ENCODE measurements around the gene DCXR. TPM values are rescaled to one million over a fixed set of nuclear protein-coding genes. Genes with fewer than 3 reads are reported as not detected.
A peak's percentile ranks its signal among the peaks of the same experiment; 100 is the strongest.

DCXR gene
- total RNA-seq, 2 experiments from 2014 or later: 93.3 to 104 TPM

DNA sequence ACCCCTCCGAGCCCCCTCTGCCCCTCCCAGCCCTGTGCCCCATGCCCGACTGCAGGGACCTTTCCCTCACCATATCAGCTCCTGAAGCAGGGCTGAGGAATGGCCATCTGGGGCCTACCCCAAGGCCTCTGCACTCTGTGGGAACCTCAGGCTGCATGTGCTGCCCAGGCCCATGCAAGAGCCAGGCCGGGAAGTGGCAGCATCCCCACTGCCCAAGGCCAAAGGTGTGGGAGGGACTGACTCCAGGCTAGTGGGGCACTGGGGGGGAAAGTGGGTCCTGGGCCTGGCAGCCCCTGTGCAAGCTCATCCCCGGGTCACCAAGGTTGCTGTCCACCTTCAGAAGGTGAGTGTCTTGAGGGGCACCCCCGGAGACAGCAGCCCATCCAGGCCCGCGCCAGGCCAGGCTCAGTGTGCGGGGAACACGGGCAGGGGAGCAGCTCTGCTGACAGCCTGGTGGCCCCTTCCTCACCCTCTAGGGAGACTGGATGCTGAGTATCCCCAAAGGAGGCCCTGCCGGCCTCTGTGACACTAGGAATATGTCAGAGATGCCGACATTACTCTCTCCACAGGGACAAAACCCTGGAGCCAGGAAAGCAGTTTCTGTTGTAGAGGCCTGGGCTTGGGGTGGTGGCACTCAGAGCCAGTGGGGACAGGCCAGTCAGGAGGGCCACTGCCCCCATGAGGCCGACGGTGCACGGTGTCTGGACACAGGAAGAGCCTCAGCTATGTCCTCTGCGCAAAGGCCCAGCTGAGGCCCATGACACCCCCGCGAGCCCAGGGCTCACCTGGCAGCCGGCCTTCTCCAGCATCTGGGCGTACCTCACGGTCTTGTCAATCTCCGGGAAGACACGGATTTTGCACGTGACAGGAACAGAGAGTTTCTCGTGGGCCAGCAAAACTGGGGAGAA, 24.8 kb upstream of the DCXR start:
- Mint-ChIP-seq H3K4me3 (no peak overlapping the region), H3K27ac (no peak overlapping the region), H3K36me3 (peaks cover 4% of the 10 kb centered on the region), H3K27me3 (no peaks in the 10 kb centered on the region), H3K4me1 (peaks cover 8% of the 10 kb centered on the region), H3K9me3 (no peaks in the 10 kb centered on the region)
- no peak for DNase-seq

DNA sequence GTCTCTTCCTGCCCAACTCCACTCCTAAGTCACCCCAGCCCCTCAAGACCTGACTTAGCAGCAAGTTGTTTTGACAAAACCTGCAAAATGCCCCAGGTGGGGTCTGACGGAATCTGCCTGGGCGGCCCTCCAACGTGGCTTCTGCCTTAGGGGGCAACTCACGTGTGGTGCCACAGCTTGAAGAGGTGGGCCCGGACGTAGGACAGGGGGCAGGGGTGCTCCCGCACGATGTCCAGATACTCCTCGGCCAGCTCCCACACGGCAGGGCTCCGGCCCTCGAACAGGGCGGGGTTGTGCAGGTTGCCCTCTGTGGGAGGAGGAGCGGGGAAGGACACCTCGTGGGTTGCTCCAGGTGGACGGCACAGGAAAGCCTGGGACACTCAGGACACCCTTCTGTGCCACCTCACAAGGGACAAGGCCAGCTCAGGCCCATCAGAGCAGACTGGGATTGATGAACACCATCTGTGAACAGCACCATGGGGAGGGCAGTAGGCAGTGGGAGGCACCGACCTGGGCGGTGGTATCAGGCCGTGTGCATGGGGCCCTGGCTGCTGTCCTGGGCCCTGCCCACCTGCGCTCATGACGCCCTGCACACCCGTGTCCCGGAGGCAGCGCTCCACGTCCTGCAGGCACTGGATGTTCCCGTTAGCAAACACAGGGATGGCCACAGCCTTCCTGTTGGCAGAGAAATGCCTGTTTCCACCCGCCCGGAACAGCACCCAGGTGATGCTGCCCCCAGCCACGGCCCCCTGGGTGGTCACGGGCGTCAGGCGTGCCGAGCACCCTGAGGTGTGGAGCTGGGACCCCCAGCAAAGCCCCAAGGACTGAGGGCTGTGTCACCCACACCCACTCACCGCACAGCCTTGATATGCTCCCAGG, 23.8 kb upstream of the DCXR start:
- Mint-ChIP-seq H3K4me3 (no peak overlapping the region), H3K4me1 (peaks cover 5% of the 10 kb centered on the region), H3K36me3 (peaks cover 4% of the 10 kb centered on the region)

DNA sequence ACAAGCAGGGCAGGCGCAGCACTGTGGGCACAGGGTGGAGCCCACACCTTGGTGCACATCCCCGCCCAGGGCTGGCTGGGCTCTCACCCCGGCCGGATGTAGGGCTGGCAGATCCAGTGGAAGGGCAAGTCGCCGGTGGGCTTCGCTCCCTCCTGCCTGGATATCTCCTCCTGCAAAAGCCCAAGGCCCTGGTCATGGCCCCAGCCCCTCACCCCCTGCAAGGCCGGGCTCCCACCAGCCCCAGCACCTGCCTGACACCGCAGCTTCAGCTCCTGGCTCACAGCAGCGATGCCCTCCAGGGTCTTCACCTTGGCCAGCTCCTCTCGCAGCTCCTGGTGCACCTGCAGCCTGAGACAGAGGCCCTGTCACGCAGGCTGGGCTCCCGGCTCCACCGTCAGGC, 23.1 kb upstream of the DCXR start:
- H3K36me3 Mint-ChIP-seq: peaks cover 3% of the 10 kb centered on the region
- H3K4me1 Mint-ChIP-seq: peaks cover 5% of the 10 kb centered on the region
- DNase-seq: no peak
- H3K27ac Mint-ChIP-seq: no peak overlapping the region
- no peaks in the 10 kb centered on the region for H3K27me3 Mint-ChIP-seq
- H3K9me3 Mint-ChIP-seq: no peaks in the 10 kb centered on the region
- no peak overlapping the region for H3K4me3 Mint-ChIP-seq

More for the DNA sequence above, 23.8 kb upstream of the DCXR start:
- Mint-ChIP-seq H3K27me3 (no peaks in the 10 kb centered on the region), H3K9me3 (no peaks in the 10 kb centered on the region), H3K27ac (no peak overlapping the region)
- no peak for DNase-seq

DNA sequence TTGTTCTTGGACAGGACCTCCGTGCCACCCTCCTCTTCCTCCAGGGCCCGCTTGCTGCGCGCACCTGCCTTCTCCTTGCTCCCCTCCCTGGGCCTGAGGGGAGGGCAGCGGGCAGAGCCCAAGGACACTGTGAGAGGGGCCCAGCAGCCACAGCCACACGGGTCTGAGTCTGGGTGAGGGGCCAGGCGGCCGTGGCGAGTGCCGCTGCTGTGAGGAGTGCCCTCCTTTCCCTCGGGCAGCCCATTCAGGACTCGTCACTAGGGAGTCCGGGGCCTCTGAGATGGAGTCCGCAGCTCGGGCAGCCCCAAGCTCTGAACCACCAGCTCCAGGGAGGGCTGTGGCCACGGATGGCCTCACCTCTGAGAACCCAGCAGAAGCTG, 22.5 kb upstream of the DCXR start:
- peaks cover 3% of the 10 kb centered on the region for H3K36me3 Mint-ChIP-seq
- H3K4me1 Mint-ChIP-seq: peaks cover 6% of the 10 kb centered on the region
- H3K4me3 Mint-ChIP-seq: no peak overlapping the region
- H3K27me3 Mint-ChIP-seq: no peaks in the 10 kb centered on the region
- H3K9me3 Mint-ChIP-seq: no peaks in the 10 kb centered on the region
- DNase-seq: no peak
- no peak overlapping the region for H3K27ac Mint-ChIP-seq

DNA sequence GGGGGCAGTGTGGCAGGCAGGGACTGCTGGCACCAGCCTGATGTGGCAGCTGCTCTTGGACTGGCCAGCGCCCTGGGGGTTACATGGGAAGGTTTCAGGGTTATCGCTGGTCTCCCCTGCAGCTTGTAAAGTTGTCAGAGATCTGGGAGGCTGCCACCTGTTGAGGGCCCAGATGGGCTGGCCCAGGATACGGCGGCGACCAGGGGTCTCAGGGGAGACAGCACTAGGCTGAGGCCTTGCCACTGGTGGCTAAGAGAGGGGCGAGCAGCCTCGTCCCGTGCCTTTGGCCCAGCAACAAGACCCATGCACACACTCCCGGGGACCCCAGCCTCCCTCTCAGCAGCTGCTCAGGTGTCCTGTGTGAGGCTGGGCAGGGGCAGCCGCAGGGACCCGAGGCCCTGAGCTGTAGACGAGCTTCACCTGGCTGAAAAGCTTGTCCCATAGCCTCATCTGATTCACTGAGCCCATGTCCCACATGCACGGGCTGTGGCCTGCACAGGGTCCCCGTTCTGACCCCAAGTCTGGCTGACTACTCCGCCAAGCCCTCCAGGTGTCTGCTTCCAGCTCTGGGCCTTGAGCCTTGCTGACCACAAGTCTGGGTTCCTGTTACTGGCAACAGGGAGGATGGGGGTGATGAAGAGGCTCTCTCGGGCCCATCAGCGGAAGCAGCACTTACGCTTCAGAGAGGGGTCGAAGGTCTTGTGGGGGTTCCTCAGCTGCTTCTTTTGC, 21.9 kb upstream of the DCXR start:
- Mint-ChIP-seq H3K4me1 (peaks cover 7% of the 10 kb centered on the region), H3K4me3 (no peak overlapping the region), H3K36me3 (peaks cover 3% of the 10 kb centered on the region), H3K27ac (no peak overlapping the region), H3K9me3 (no peaks in the 10 kb centered on the region), H3K27me3 (no peaks in the 10 kb centered on the region)
- DNase-seq: no peak

DNA sequence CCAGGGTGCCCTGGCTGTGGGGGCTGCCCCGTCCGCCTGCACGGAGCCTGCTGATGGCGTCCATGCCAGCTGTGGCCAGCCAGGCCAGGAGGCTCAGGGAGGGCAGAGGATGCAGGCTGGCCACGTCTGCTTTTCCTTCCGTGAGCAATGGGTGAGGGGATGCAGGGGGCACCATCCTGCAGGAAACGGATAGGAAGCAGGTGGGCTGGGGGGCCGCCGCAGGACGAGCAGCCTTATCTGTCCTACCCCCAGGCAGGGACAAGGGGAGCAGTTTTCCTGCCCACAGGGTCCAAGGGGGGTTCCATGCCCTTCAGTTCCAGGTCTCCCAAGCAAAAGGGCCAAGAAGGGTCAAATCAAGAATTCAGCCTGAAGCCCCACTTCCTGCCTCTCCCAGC, 21.4 kb upstream of the DCXR start:
- Mint-ChIP-seq H3K9me3 (no peaks in the 10 kb centered on the region), H3K36me3 (peaks cover 3% of the 10 kb centered on the region), H3K27me3 (no peaks in the 10 kb centered on the region), H3K4me3 (no peak overlapping the region), H3K4me1 (peaks cover 3% of the 10 kb centered on the region), H3K27ac (no peak overlapping the region)
- DNase-seq: no peak

DNA sequence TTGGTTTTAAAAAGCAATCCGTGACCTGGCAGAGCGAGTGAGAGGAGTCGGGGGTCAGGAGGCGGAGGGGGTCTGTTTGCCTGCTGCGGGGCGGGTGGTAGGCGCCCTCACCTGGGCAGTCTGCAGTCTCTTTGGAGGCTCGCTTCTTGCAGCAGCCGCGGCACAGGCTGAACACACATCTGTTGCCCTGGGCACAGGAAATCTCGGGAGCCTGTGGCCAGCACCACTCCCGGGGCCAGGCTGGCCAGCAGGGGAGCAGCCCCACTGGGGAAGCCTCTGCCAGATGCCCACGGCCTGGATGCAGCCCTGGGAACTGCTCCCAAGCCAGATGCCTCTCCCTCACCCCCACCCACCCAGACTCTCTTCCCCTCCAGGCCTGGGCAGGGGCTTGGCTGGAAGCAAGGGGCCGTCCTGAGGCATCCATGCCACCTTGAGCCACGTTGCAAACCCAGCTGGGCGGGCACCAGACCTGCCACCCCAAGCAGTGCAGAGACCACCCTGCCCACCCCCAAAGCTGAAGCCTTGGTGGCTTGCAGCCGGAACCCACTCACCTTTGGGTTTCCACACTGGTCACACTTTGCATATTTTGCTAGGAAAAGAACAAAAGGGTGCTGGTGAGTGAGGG, 20.8 kb upstream of the DCXR start:
- H3K27ac Mint-ChIP-seq: peak overlapping the region; percentile 46
- no peaks in the 10 kb centered on the region for H3K27me3 Mint-ChIP-seq
- H3K36me3 Mint-ChIP-seq: peaks cover 3% of the 10 kb centered on the region
- no peak for DNase-seq
- H3K4me1 Mint-ChIP-seq: peaks cover 4% of the 10 kb centered on the region
- no peaks in the 10 kb centered on the region for H3K9me3 Mint-ChIP-seq
- H3K4me3 Mint-ChIP-seq: no peak overlapping the region

DNA sequence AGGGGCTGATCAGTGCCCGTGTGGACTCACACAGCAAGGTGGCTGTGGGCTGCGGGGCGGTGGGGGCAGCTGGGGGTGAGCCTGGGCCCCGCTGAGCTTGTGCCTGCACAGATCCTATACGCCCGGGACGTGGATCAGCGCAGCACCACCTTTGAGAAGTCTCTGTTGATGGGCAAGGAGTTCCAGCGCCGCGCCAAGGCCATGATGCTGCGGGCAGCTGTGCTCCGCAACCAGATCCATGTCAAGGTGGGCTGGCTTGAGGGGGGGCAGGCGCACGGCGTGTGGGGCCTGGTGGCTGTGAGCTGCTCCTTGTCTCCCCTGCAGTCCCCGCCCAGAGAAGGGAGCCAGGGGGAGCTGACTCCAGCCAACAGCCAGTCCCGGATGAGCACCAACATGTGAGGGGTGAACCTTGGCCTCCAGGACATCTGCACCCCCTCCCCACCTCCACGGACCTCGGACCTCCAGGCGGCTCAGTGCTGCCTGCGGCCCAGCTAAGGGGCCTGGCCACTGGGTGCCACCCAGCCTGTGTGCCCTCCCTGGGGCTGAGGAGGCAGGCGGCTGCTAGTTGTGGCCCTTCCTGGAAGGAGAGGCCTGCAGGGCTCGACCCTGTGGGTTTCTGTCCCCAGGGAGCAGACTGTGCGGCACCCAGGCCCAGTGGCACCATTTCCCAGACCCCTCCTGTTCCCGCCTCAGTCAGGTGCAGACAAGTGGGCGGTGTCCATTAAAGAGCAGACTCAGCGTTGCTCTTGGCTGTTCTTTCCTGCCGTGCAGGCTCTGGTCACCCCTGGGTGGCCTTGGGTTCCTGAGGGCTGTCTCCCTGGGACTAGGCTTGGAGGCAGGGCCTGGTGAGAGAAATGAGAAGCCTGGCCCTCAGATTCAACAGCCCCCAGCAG, 19.5 kb upstream of the DCXR start:
- DNase-seq: no peak
- H3K4me3 Mint-ChIP-seq: no peak overlapping the region
- no peaks in the 10 kb centered on the region for H3K27me3 Mint-ChIP-seq
- H3K4me1 Mint-ChIP-seq: peaks cover 11% of the 10 kb centered on the region
- H3K9me3 Mint-ChIP-seq: no peaks in the 10 kb centered on the region
- H3K36me3 Mint-ChIP-seq: peaks cover 3% of the 10 kb centered on the region
- H3K27ac Mint-ChIP-seq: no peak overlapping the region

DNA sequence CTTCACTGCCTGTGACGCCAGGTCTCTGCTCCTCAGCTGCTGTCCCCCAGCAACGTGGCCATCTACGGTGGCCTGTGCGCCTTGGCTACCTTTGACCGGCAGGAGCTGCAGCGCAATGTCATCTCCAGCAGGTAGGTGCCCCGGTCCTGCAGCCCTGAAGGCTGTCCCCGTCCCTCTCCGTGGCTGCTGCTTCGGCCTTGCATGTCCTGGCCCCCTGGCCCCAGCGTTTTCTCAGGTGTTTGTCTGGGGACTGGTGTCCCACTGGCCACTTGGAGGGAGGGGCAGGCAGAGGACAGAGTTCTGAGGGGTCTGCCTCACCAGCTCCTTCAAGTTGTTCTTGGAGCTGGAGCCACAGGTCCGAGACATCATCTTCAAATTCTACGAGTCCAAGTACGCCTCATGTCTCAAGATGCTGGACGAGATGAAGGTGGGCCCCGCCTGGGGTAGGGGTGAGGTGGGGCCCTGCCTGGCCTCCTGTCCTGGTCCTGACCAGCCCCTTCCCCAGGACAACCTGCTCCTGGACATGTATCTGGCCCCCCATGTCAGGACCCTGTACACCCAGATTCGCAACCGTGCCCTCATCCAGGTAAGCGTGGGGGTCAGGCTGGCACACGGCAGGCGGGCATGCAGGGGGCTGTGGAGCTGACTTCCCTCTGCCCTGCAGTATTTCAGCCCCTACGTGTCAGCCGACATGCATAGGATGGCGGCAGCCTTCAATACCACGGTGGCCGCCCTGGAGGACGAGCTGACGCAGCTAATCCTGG, 18.6 kb upstream of the DCXR start:
- peaks cover 3% of the 10 kb centered on the region for H3K36me3 Mint-ChIP-seq
- DNase-seq: no peak
- H3K4me3 Mint-ChIP-seq: no peak overlapping the region
- peaks cover 11% of the 10 kb centered on the region for H3K4me1 Mint-ChIP-seq
- H3K27me3 Mint-ChIP-seq: no peaks in the 10 kb centered on the region
- no peak overlapping the region for H3K27ac Mint-ChIP-seq
- H3K9me3 Mint-ChIP-seq: no peaks in the 10 kb centered on the region

DNA sequence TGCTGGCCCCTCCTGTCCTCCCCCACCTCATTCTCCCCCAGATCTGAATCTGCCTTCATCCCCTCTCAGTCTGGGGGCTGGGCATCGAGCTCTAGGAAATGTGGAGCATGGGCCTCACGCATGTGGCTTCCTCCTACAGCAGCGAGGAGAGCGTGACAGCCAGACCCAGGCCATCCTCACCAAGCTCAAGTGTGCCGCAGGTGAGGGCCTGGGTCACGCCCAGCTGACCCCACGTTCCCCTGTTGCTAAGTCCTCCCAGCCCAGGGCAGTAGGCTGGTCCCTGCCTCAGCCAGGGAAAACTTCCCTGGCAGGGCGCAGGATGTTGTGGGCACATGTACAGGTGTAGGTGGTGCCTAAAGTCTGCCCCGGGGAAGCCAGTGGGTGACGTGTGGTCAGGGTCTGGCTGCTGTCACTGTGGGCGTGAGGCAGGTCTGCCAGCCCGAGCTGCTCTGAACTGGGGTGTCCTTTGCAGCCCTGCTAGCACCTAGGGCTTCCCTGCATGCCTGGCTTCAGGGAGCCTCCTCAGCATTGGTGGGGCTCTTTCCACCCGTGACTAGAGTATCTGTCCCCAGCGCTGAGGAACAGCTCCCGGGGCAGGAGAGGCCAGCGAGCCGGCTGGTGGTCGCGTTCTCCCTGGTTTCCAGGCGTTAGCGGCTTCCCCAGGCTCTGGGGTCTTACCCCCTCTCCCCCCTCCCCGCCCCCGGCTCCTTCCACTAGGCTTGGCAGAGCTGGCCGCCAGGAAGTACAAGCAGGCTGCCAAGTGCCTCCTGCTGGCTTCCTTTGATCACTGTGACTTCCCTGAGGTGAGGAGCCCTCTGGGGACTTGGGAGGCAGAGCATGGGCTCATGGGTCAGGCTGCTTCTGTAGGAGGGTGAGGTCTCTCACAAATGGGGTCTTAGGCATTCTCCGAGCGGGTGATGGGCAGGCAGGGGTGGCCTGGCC, 17.8 kb upstream of the DCXR start:
- Mint-ChIP-seq H3K27me3 (no peaks in the 10 kb centered on the region), H3K4me1 (peaks cover 14% of the 10 kb centered on the region), H3K27ac (no peak overlapping the region), H3K36me3 (peaks cover 3% of the 10 kb centered on the region), H3K9me3 (no peaks in the 10 kb centered on the region), H3K4me3 (no peak overlapping the region)
- DNase-seq: no peak

DNA sequence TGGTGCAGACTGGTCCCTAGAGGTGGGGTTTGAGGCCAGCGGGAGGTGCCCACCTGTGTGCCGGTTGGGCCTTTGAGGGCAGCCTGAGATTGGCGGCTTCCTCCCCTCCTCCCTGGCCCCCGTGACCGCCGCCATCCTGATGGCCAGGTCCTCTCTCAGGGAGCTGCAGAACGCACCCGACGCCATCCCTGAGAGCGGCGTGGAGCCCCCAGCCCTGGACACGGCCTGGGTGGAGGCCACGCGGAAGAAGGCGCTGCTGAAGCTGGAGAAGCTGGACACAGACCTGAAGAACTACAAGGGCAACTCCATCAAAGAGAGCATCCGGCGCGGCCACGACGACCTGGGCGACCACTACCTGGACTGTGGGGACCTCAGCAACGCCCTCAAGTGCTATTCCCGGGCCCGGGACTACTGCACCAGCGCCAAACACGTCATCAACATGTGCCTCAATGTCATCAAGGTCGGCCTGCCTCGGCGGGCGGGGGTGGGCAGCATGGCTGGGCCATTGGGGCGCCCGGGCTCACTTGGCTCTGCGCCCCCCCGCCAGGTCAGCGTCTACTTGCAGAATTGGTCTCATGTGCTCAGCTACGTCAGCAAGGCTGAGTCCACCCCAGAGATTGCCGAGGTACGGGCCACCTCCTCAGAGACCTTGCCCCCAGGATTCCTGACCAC, 17.0 kb upstream of the DCXR start:
- no peaks in the 10 kb centered on the region for H3K36me3 Mint-ChIP-seq
- H3K27me3 Mint-ChIP-seq: no peaks in the 10 kb centered on the region
- peaks cover 14% of the 10 kb centered on the region for H3K4me1 Mint-ChIP-seq
- DNase-seq: no peak
- H3K27ac Mint-ChIP-seq: no peak overlapping the region
- H3K4me3 Mint-ChIP-seq: no peak overlapping the region
- H3K9me3 Mint-ChIP-seq: no peaks in the 10 kb centered on the region
